GM20431 (cell line): ENCODE results near the gene IL22RA2.

ENCODE experiments used
- in situ Hi-C: fragments of 300-500 bp; cut with MseI, MboI; formaldehyde crosslinking; loops from one replicate; pipeline ENCODE4 v1.15.0; 2020; ENCODE audit warnings: low sequenced_read_pairs; ENCODE audit not compliant: unreplicated experiment

IL22RA2 gene

DNA sequence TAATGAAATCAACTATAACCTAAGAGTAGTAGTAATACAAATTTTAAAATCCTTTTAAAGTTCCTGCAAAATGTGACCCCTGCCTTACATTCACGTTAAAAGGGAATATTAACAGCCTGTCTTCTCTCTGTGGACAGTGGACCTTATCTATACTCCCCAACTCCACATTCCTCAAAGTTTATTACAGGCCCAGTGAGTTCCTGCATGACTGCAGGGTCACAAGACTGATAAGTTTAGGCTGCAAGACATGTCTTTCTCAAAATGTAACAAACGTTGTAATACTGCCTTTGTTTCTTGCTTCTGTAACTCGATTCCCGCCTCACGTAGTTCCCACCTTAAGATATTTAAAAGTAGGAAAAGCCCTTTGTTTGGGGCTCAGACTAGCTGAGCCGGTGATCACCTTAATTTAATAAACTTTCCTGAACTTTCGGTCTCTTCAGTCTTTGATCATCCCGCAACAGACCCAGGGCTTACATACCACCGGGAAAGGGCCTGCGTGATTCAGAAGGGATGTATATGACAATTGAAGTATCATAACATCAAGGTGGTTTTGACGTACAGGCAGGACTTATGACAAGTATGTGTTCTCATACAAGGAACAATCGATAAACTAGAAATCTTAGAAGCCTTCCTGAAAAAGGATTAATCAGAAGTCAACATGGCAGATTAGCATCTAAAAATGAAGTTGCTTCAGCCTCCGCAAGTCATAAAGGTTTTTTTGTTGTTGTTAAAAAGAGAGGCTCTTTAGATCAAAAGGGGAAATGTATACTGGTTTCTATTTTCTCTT, 3.0 kb downstream of the IL22RA2 start:
- in situ Hi-C loops: no loop called here

DNA sequence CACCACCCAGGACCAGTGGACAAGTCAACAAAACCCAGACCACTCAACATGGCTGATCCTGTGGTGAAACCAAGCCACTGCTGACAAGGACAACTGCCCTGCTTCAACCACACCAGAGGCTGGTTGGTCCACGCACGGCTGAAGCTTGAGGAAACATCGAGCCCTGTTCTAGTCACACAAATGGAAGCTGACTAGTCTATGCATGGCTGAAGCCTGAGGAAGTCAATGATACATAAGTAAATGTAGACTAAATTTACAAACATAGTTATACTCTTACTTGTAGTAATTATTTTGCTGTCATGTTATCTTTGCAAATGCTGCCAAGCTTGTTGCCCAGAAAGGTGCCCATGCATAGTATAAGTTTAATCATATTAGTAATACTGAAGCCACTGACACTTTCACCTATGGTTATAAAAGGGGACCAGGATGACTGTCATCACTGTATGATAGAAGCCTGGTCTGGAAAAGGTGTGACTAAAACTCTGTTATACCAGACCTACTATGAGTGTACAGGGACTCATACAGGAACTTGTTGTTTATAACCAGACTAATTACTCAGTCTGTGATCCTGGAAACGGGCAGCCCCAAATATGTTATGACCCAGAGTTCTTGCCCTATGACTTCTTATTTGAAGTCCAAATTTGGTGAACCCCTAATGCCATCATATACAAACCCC, 5.6 kb downstream of the IL22RA2 start:
- in situ Hi-C loops: loop anchor here (10.0 kb wide), 1 partner anchor 83 kb away; no protein-coding TSS in a partner anchor

DNA sequence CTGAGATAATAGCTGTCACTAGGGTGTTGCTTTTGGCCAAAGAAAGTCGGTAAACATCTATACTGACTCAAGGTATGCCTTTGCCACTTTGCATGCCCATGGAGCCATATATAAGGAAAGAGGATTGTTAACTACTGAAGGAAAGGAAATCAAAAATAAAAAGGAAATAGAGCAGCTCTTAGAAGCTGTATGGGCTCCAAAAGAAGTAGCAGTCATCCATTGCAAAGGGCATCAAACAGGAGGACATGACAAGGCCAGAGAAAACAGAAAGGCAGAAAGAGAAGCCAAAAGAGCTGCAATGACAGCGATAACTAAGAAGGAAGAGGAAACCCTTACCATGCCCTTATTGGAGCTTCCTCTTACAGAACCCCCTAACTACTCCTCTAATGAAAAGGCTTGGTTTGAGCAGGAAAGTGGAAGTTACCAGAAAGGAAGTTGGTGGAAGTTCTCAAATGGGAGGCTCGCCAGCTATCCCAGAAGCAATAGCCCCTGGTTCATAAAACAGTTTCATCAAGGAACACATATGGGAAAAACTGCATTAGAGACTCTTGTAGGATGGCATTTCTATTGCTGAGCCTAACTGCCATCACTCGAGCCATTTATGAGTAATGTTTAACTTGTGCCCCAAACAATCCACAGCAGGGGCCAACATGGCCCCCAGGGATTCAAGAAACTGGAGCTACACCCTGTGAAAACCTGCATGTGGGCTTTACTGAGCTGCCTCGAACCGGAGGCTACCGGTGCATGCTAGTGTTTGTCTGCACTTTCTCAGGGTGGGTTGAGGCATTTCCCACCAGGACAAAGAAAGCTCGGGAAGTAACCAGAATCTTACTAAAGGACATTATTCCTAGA, 7.0 kb downstream of the IL22RA2 start:
- in situ Hi-C loops: loop anchor here (10.0 kb wide), 1 partner anchor 82 kb away; no protein-coding TSS in a partner anchor

DNA sequence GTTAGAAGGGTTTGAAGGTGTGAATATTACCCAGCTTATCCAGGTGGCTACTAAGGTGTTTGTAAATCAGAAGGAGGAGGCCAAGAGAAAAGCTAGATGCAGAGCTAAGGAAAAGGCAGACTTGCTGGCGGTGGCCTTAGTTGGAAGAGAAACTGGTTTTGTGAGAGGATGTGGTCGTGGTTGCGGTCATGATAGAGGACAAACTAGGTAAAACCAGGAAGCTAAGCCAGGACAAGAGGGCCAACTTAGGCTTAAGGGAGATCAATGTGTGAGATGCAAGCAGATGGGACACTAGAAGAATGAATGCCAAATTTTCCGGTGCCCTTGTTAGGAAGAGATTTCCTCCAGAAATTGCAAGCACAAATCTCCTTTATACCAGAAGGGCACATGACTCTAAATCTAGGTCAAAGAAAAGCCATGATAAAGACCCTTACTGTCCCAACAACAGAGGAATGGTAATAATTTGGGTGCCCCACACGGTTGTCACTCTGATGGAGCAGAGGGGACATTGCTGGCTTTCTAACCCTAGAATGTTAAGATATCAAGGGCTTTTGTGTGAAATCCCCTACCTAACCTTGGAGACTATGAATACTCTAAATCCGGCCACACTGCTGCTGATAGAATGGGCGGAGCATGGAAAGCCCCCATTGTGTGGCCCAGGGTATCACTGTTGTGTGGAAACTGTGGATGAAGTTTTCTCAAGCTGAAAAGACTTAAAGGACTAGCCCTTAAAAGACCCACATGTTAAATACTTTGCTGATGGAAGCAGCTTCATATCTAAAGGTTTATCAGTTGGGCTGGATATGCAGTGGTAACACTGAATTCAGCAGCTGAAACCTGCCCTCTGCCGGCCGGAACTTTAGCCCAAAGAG, 7.8 kb downstream of the IL22RA2 start:
- in situ Hi-C loops: loop anchor here (10.0 kb wide), 1 partner anchor 81 kb away; no protein-coding TSS in a partner anchor

DNA sequence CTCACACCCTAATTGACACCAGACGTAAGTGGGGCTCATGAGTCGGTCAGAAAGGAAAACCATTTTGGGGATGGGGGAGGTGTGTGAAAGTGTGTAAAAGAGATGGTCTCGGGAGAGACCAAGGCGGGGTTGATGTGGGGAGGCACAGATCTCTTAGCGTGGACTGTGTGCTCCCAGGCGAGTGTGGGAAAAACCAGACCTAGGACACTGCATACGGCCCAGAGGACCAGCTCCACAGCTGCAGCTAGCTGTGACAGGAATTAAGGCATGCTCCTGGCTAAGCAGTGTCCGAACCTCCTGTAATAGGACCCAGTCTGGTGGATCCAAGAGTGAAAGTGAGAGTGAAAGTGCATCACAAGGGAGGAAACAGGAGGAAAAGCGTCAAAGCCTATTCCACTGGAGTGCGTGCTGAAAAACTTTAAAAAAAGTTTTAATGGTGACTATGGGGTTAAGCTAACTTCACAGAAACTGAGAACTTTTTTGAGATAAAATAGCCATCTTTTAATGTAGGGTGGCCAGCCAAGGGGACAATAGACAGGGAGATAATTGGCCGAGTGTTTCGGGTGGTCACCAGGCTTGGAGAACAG, 9.6 kb downstream of the IL22RA2 start:
- in situ Hi-C loops: loop anchor here (10.0 kb wide), 1 partner anchor 79 kb away; no protein-coding TSS in a partner anchor

DNA sequence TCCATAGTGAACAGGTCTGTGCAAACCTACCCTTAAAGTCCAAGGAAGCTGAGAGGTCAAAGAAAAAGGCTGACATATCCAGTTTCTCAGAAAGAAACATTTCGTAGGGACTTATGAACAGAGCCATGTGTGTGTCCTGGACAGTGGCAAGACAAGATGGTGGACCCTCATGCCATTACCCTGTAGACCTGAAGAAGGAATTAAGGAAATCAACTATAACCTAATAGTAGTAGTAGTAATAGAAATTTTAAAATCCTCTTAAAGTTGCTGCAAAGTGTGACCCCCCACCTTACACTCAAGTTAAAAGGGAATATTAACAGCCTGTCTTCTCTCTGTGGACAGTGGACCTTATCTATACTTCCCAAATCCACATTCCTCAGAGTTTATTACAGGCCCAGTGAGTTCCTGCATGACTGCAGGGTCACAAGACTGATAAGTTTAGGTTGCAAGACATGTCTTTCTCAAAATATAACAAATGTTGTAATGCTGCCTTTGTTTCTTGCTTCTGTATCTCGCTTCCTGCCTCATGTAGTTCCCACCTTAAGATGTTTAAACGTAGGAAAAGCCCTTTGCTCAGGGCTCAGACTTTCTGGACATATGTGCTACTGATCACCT, 10.6 kb downstream of the IL22RA2 start:
- in situ Hi-C loops: loop anchor here (10.0 kb wide), 1 partner anchor 78 kb away; no protein-coding TSS in a partner anchor

DNA sequence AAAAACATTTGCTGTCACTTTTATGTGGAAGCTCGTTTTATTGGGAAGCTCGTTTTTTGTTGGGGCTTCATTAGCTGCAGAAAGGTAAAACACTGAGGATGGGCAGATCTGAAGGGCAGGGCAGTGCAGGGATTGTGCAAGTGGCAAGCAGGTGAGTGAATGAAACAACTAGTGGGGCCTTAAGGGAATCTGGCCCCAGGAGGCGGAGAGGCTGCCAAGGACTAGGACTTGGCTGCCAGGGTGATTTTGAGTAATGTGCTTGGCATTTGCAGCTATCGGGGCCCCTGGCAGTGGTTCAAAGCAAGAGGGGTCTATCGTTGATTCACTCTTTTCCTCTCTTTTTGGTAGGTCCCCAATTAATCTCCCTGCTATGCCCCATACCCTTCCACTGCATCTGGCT, 11.5 kb downstream of the IL22RA2 start:
- in situ Hi-C loops: loop anchor here (10.0 kb wide), 1 partner anchor 77 kb away; no protein-coding TSS in a partner anchor

DNA sequence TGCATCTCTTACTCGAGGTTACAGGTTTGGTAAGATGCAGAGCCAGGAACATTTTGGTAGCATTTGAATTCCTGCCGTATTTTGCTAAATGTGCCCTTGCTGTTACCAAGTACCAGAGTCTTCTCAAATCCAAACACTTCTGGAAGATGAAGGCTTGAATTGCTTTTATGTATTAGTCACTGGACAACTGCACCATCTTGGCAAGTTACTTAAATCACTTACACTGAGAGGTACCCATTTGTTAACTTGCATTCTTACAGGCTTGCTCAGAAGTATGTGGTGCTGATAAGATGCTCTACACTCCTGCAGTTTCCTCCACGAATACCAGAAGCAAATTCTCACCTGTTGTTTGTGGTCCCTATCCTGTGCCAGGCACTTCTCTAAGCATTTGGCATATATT, 12.7 kb downstream of the IL22RA2 start:
- in situ Hi-C loops: loop anchor here (10.0 kb wide), 1 partner anchor 76 kb away; no protein-coding TSS in a partner anchor

DNA sequence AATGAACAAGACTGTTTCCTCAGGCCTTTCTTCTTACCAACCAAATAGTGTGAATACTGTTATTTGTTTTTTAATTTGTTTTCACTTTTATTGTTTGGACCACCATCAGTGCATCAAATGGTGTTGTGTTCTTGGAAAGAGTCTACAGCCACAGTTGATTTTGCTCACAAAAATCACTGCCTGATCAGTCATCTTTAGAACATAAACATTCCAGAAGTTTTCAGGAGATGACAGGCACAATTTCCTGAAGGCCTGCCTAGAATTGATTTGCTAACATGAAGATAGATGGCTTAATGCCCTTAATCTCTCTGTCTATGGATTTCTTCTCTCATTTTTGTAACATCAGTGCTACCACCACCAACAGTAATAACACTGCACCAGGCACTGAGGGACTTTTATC, 13.5 kb downstream of the IL22RA2 start:
- in situ Hi-C loops: loop anchor here (10.0 kb wide), 1 partner anchor 75 kb away; no protein-coding TSS in a partner anchor

DNA sequence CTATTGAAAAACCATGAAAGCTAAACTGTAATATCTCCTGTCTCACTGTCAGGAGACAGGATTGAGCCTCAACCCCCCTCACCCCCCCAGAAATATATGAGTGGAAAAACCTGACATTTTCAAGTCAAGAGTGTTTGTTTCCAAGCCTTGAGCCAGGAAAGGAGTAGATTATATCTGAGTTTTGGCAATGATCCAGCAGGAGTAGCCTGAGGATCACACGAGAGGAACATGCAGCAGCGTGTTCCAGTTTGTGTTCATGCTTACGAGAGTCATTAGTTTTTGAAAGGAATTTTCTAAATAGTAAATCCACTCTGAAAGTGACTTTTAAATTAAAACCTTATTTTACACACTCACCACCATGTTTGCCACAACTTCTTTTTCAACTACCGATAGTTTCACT, 15.8 kb downstream of the IL22RA2 start:
- in situ Hi-C loops: no loop called here

DNA sequence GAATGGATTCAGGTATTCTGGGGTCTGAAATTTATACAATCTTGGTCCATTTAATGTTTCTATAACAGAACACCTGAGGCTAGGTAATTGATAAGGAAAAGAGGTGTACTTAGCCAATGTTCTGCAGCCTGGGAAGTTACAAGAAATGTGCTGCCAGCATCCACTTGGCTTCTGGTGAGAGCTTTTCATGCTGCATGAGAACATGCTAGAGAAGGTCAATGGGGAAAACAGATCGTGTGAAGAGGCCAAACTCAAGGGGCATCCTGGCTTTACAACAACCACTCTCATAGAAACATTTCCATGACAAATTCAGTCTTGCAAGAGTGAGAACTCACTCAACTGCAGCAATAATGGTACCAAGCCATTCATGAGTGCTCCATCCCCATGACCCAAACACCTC, 16.8 kb downstream of the IL22RA2 start:
- in situ Hi-C loops: no loop called here

DNA sequence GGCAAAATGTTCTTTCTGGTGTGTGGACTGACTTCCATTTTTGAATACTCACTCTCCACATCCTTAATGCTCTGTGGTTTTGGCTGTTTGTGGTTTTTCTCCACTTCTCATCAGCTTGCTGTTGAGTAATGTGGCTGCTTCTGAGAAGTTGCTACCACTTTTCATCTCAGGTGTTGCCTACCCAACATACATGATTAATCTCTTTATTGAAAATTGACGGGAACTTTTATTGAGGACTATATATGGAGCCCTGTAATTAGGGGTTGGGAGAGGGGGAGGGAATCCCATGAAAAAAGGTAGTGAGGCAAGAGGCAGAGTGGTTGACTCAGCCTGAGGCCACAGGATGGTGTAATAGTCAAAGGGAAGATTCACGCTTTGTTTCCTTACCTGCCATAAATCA, 17.6 kb downstream of the IL22RA2 start:
- in situ Hi-C loops: no loop called here

DNA sequence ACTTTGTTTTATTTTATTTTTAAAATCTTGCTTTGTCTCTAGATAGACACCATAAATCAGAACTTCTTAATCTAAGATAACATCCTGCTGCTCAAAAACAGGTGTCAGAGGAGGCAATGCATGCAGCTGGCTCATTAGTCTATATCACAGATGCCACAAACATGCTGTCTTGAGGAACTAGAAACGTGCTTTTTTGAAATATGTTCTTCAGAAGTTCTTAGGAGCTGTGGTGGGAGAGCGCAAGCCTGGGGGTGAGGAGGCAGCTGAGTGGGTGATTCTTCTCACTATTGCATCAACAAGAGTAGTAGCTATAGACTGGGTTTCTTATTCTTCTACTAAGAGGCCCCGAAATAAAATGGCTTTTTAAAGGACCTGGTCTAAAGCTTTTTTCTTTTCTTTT, 23.4 kb downstream of the IL22RA2 start:
- in situ Hi-C loops: no loop called here

DNA sequence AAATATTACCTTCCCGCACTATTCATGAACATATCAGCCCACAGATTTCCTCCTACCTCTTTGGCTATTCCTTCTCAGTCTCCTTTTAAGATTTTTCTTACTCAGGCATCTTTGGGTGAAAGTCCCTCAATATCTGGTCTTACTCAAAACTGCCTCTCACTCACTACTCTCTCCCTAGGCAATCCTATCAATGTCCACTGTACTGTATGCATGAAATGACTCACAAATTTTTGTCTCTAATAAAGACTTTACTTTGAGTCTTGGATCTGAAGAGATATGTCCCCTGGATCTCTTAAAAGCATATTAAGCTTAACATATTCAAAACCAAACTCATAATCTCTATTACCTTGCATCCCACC, 24.4 kb downstream of the IL22RA2 start:
- in situ Hi-C loops: no loop called here

DNA sequence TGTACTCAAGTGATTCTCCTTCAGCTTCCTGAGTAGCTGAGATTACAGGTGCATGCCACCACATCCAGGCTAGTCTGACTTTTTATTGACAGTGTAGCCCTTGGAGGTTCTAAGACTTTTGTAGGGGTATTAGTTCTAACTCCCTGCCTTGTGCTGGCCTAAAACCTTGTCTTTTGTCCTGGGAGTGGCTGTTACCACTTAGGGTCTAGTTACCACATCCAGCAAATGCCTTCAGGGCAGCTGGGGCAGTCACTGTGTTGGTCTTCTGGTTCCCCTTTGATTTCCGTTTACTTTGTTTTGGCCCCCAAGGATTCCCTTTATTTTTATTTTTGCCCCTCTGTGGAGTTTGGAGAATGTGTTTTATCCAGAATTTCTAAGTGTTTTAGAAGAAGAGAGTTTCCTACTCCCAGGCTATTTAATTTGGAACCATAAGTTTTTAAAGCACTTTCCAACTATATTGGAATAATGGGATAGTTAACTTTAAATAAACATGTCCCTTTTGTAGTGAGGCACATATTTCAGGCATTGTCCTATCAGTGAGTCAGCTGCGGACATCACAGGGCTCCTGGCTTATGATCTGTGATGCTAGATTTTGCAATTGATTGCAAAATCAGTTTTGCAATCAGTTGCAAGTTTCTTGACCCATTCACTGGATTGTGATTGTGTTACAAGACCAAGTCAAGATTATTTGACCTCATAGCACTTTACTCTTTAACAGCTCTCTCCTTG, 25.0 kb downstream of the IL22RA2 start:
- in situ Hi-C loops: no loop called here

DNA sequence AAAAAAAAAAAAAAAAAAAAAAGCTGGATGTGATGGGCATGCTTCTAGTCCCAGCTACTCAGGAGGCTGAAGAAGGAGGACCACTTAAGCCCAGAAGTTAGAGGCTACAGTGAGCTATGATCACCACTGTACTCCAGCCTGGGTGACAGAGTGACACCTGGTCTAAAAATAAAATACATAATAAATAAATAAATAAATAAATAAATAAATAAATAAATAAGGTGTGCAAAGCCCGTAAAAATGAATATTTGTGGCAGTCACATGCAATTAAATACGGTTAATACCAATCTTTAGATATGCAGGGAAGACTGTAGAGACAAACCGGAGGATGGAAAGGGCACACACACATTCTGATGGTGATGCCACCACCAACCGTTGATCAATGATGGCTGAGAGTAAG, 26.2 kb downstream of the IL22RA2 start:
- in situ Hi-C loops: no loop called here

DNA sequence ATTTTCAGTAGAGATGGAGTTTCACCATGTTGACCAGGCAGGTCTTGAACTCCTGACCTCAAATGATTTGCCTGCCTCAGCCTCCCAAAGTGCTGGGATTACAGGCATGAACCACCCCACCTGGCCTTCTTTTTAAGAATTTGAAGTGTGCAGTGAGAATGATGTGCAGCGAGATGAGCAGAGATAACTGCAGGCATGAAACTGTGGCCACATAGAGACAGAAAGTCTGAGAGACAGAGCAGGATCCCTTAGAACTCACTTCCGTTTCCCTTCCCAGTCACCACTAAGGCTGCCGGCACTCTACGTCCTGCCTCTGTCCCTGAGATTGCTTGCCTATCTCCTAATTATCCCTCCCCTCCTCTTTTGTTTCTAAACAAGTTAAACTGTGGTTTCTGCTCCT, 27.2 kb downstream of the IL22RA2 start:
- in situ Hi-C loops: no loop called here

DNA sequence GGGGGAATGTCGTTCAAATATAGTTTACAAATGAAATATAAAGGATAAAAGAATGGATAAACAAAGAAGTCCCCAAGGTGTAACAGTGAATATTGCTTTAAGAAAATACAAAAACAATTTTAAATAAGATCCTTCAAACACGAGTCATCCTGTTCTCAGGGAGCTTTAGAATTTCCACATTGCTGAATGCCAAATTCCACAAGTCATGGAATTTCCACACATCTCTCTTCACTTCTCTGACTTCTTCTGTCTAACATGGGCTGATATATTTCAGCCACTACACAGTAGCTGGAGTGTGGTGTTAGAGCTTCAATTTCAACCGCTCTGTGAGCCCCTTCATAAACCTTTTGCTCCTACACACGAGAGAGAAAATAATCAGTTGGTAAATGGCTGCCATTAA, 28.0 kb downstream of the IL22RA2 start:
- in situ Hi-C loops: no loop called here
